ENCODE results near the gene WNK2.
A peak's percentile ranks its signal among the peaks of the same experiment; 100 is the strongest.
"Not testable (repeated sequence)": the region's sequence is repeated elsewhere in the genome, so short reads cannot be mapped to it uniquely, and the experiment has no call there.

The WNK2 gene

GRCh38 chr9:93183663-93184431, at the start of gene WNK2:
WNK2 (plus strand) TSS chr9:93184139; CDS start chr9:93184930, 791 bp downstream.
- Histone ChIP-seq H3K36me3 (ENCODE audit: insufficient read depth, low read depth, low read length) (no peaks in the 10 kb centered on the region), H3K4me1 (ENCODE audit: insufficient read depth, low read length) (0 out of 2 replicates have a peak, but pooled peaks cover 3% of the 10 kb centered on the region), H3K27me3 (ENCODE audit: insufficient read depth, low read length) (peaks cover 58% of the 10 kb centered on the region), H3K9me3 (ENCODE audit: insufficient read depth, low read depth, low read length) (no peaks in the 10 kb centered on the region), H3K9ac (ENCODE audit: low read depth, low read length) (peak within 1 kb of the TSS; percentile 51; the same call in 1 of the 2 replicates), H3K4me3 (ENCODE audit: low read length) (peak within 1 kb of the TSS; percentile 68), H3K27ac (ENCODE audit: low read length) (no peak within 1 kb of the TSS)

- no peak overlapping the region for H3K27ac ChIP-seq (ENCODE audit: low read length)
- H3K9me3 ChIP-seq (ENCODE audit: insufficient read depth, low read depth, low read length): no peaks in the 10 kb centered on the region
- no peaks in the 10 kb centered on the region for H3K36me3 ChIP-seq (ENCODE audit: insufficient read depth, low read depth, low read length)
- H3K4me3 ChIP-seq (ENCODE audit: low read length): peak overlapping the region; percentile 81
- peaks cover 12% of the 10 kb centered on the region for H3K27me3 ChIP-seq (ENCODE audit: insufficient read depth, low read length)
- H3K4me1 ChIP-seq (ENCODE audit: insufficient read depth, low read length): 0 out of 2 replicates have a peak, but pooled peaks cover 2% of the 10 kb centered on the region
- peak overlapping the region; percentile 66; the same call in 1 of the 2 replicates for H3K9ac ChIP-seq (ENCODE audit: low read depth, low read length)
Measured at GRCh38 chr9:93134740-93135444, 49.0 kb upstream of the WNK2 start.

- Histone ChIP-seq H3K9me3 (ENCODE audit: insufficient read depth, low read depth, low read length) (no peaks in the 10 kb centered on the region), H3K36me3 (ENCODE audit: insufficient read depth, low read depth, low read length) (no peaks in the 10 kb centered on the region), H3K4me1 (ENCODE audit: insufficient read depth, low read length) (0 out of 2 replicates have a peak, but pooled peaks cover 2% of the 10 kb centered on the region), H3K27me3 (ENCODE audit: insufficient read depth, low read length) (peaks cover 12% of the 10 kb centered on the region), H3K9ac (ENCODE audit: low read depth, low read length) (no peak overlapping the region), H3K4me3 (ENCODE audit: low read length) (no peak overlapping the region), H3K27ac (ENCODE audit: low read length) (no peak overlapping the region)
Measured at GRCh38 chr9:93136011-93136440, 47.9 kb upstream of the WNK2 start.

DNA sequence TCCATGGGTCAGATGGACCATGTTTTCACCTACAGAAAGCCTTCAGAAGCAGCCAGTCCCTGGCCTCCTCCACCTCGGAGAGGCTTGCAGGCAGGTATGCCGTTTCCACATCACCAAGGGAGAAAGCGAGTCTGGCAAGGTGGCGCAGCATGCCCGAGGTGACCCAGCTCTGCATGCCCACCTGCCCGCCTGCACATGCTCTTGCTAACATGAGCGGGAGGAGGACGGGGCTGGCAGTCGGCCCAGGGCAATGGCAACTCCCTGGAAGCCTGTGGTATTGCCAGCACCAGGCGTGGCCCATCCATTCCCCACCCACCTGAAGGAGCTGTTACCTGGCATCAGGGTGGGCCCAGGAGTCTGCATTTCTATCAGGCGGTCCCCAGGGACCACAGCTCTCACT, 46.6 kb upstream of the WNK2 start:
- no peaks in the 10 kb centered on the region for H3K36me3 ChIP-seq (ENCODE audit: insufficient read depth, low read depth, low read length)
- no peak overlapping the region for H3K9ac ChIP-seq (ENCODE audit: low read depth, low read length)
- no peaks in the 10 kb centered on the region for H3K9me3 ChIP-seq (ENCODE audit: insufficient read depth, low read depth, low read length)
- 0 out of 2 replicates have a peak, but pooled peaks cover 2% of the 10 kb centered on the region for H3K4me1 ChIP-seq (ENCODE audit: insufficient read depth, low read length)
- no peak overlapping the region for H3K27ac ChIP-seq (ENCODE audit: low read length)
- H3K4me3 ChIP-seq (ENCODE audit: low read length): no peak overlapping the region
- H3K27me3 ChIP-seq (ENCODE audit: insufficient read depth, low read length): peaks cover 12% of the 10 kb centered on the region

GRCh38 chr9:93138171-93138764, 45.7 kb upstream of the WNK2 start:
- Histone ChIP-seq H3K36me3 (ENCODE audit: insufficient read depth, low read depth, low read length) (no peaks in the 10 kb centered on the region), H3K4me1 (ENCODE audit: insufficient read depth, low read length) (no peaks in the 10 kb centered on the region), H3K9me3 (ENCODE audit: insufficient read depth, low read depth, low read length) (no peaks in the 10 kb centered on the region), H3K4me3 (ENCODE audit: low read length) (no peak overlapping the region), H3K9ac (ENCODE audit: low read depth, low read length) (no peak overlapping the region), H3K27me3 (ENCODE audit: insufficient read depth, low read length) (peaks cover 12% of the 10 kb centered on the region), H3K27ac (ENCODE audit: low read length) (no peak overlapping the region)

DNA sequence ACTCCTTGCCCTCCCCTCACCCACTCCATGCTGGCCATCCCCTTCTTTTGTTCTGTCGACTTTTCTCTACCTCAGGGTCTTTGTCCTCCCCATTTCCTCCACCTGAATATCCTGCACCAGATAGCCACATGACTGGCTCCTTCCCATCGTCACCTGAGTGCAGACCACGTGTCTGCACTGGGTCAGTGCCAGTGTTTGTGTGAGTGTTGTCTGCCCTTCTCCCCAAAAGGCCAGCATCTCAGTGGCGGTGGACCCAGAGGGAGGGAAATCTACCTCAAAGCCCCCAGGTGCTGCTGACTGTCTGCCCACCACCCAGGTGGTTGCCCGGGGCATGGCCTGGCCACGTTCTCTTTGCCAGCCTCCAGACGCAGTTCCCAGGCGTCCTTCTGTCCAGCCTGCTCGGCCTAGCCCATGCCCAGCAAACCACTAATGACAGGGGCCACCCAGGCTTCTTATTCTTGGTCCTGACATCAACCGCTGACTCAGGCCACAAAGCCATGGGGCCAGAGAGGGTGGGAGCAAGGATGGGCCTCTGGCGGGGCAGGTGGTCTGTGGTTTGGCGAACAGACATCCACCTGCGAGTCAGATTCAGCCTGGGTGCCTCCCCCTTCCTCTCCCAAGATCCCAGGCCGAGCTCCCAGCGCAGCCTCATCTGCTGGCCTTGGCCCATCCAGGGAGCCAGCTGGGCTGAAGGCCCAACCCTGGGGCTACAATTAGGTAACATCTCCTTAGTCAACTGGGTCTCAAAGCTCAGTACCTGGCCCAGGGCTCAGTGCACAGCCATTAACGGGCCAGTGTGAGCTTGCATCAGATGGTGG, 44.4 kb upstream of the WNK2 start:
- H3K4me3 ChIP-seq (ENCODE audit: low read length): no peak overlapping the region
- H3K9me3 ChIP-seq (ENCODE audit: insufficient read depth, low read depth, low read length): no peaks in the 10 kb centered on the region
- no peak overlapping the region for H3K9ac ChIP-seq (ENCODE audit: low read depth, low read length)
- no peak overlapping the region for H3K27ac ChIP-seq (ENCODE audit: low read length)
- 0 out of 2 replicates have a peak, but pooled peaks cover 4% of the 10 kb centered on the region for H3K4me1 ChIP-seq (ENCODE audit: insufficient read depth, low read length)
- peaks cover 10% of the 10 kb centered on the region for H3K27me3 ChIP-seq (ENCODE audit: insufficient read depth, low read length)
- no peaks in the 10 kb centered on the region for H3K36me3 ChIP-seq (ENCODE audit: insufficient read depth, low read depth, low read length)

- Histone ChIP-seq H3K36me3 (ENCODE audit: insufficient read depth, low read depth, low read length) (no peaks in the 10 kb centered on the region), H3K9ac (ENCODE audit: low read depth, low read length) (no peak overlapping the region), H3K27me3 (ENCODE audit: insufficient read depth, low read length) (no peaks in the 10 kb centered on the region), H3K4me3 (ENCODE audit: low read length) (no peak overlapping the region), H3K9me3 (ENCODE audit: insufficient read depth, low read depth, low read length) (no peaks in the 10 kb centered on the region), H3K27ac (ENCODE audit: low read length) (no peak overlapping the region), H3K4me1 (ENCODE audit: insufficient read depth, low read length) (0 out of 2 replicates have a peak, but pooled peaks cover 4% of the 10 kb centered on the region)
Measured at GRCh38 chr9:93141771-93142483, 42.0 kb upstream of the WNK2 start.

GRCh38 chr9:93143830-93144530, 40.0 kb upstream of the WNK2 start:
- no peak overlapping the region for H3K9ac ChIP-seq (ENCODE audit: low read depth, low read length)
- no peaks in the 10 kb centered on the region for H3K27me3 ChIP-seq (ENCODE audit: insufficient read depth, low read length)
- no peak overlapping the region for H3K27ac ChIP-seq (ENCODE audit: low read length)
- H3K4me1 ChIP-seq (ENCODE audit: insufficient read depth, low read length): 0 out of 2 replicates have a peak, but pooled peaks cover 4% of the 10 kb centered on the region
- H3K4me3 ChIP-seq (ENCODE audit: low read length): no peak overlapping the region
- no peaks in the 10 kb centered on the region for H3K36me3 ChIP-seq (ENCODE audit: insufficient read depth, low read depth, low read length)
- no peaks in the 10 kb centered on the region for H3K9me3 ChIP-seq (ENCODE audit: insufficient read depth, low read depth, low read length)

- not testable (repeated sequence) for H3K9ac ChIP-seq (ENCODE audit: low read depth, low read length); H3K27ac ChIP-seq (ENCODE audit: low read length); H3K4me3 ChIP-seq (ENCODE audit: low read length)
Measured at GRCh38 chr9:93146696-93147095, 37.2 kb upstream of the WNK2 start.

DNA sequence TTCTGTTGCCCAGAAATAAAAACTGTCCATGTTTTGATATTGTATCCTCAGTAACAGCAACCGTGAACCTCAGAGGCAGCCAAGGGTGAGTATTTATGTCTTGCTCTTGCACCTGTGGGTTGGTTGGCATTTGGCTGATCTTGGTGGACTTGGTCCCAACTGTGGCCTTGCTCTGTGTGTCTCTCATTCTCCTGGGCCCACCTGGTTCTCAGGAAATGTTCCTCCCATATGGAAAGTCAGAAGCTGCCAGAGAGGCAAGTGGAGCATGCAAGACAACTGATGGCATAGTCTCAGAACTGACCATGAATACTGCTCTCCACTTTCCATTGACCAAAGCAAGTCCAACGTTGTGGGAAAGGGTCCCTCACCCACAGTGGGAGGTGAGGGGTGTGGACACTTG, 36.3 kb upstream of the WNK2 start:
- H3K27me3 ChIP-seq (ENCODE audit: insufficient read depth, low read length): no peaks in the 10 kb centered on the region
- H3K4me1 ChIP-seq (ENCODE audit: insufficient read depth, low read length): 0 out of 2 replicates have a peak, but pooled peaks cover 4% of the 10 kb centered on the region
- H3K9me3 ChIP-seq (ENCODE audit: insufficient read depth, low read depth, low read length): no peaks in the 10 kb centered on the region

More at GRCh38 chr9:93146696-93147095, 37.2 kb upstream of the WNK2 start:
- H3K4me1 ChIP-seq (ENCODE audit: insufficient read depth, low read length); H3K36me3 ChIP-seq (ENCODE audit: insufficient read depth, low read depth, low read length); H3K27me3 ChIP-seq (ENCODE audit: insufficient read depth, low read length); H3K9me3 ChIP-seq (ENCODE audit: insufficient read depth, low read depth, low read length): not testable (repeated sequence)

More for the DNA sequence above, 36.3 kb upstream of the WNK2 start:
- Histone ChIP-seq H3K9ac (ENCODE audit: low read depth, low read length) (no peak overlapping the region), H3K4me3 (ENCODE audit: low read length) (no peak overlapping the region), H3K36me3 (ENCODE audit: insufficient read depth, low read depth, low read length) (no peaks in the 10 kb centered on the region), H3K27ac (ENCODE audit: low read length) (no peak overlapping the region)
